Activated naive CD4-positive, alpha-beta T cell treated with anti-CD3 and anti-CD28 coated beads, Interleukin-2, amount 50 U/mL, for 16 hours (primary cell): Measurements from ENCODE around the gene GINS1.

Source experiments
- DNase-seq: peaks from one replicate; pipeline ENCODE4 v3.0.0-alpha.2; 2020

The GINS1 gene

GRCh38 chr20:25496165-25496967 is 88.9 kb downstream of the GINS1 start:
- DNase-seq, result no peak

DNA sequence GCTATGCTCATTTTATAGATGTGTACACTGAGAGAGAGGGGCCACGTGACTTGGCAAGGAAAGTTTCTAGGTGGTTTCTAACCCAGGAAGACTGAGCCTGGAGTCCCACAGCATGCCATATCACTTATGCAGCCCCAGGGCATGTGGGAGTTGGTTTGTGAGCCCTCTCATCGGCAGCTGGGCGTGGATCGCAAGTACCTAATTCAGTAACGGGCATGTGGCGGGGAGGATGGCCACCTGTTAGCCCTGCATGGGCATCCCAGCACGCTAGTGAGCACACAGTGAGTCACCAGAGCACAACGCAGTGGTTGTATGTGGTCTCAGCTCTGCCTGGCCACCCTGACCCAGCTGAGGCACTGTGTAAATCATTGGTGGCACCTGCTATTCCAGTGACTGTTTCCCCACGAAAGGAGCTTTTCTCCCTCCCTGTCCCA is 89.5 kb downstream of the GINS1 start:
- DNase-seq, result no peak

DNA sequence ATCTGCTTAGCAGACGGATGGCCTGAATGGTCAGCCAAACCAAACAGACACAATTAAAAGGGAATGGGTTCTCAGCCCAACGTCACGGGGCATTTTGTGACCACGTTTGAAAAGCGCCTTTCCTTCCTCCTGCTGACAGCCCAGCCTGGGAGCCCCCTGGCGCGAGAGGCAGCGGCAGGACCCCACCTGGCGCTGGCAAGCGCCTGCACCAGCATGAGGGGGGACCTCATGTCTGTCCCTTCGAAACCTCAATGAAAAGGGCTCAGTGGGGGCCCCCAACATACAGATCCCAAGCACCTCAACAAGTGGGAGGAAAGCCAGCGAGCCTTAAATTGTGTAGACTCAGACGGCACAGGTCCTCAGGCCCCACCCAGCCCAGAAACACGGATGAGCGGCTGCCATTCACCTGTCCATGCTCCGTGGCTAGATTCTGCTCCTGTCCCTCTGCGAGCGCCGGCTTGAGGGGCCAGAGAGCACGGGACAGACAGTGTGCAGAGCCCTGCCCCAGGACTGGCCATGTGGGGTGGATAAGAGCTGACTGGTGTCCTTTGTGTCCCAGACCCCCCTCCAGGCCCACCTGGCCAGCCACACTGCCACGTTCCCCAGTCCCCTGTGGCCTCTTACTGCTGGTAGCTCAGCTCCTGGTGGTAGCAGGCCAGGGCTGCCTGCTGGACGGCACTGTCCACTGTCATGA is 90.3 kb downstream of the GINS1 start:
- no peak for DNase-seq
